ENCODE results near the gene AHDC1. TPM values are rescaled to one million over a fixed set of nuclear protein-coding genes. Genes with fewer than 3 reads are reported as not detected.

The AHDC1 gene
- total and polyA plus RNA-seq, 2 of the 13 experiments (the other 11 are each of a cell fraction or from before 2014, with no cell fraction given), result 1.0 to 2.7 TPM

- peak; percentile 91 for TF ChIP-seq ZMYM3 (CRISPR knock-in tag; IDR thresholded peaks at IDR 0.05)
- TF ChIP-seq ZSCAN25 (CRISPR knock-in tag; IDR thresholded peaks at IDR 0.05), result peak; percentile 39; the same call in 1 of the 2 replicates
- TF ChIP-seq DRAP1 (CRISPR knock-in tag; IDR thresholded peaks at IDR 0.05), result 0 out of 2 replicates have a peak, but pooled peaks have one; percentile 15
- 0 out of 2 replicates have a peak, but pooled peaks have one; percentile 36 for TF ChIP-seq MXD3 (CRISPR knock-in tag; IDR thresholded peaks at IDR 0.05)
- TF ChIP-seq ZNF274 (CRISPR knock-in tag; IDR thresholded peaks at IDR 0.05), result peak; percentile 56
- TF ChIP-seq NRL (CRISPR knock-in tag; IDR thresholded peaks at IDR 0.05; ENCODE audit: borderline replicate concordance), result 0 out of 2 replicates have a peak, but pooled peaks have one; percentile 46
- 0 out of 2 replicates have a peak, but pooled peaks have one; percentile 36 for TF ChIP-seq BRD4 (CRISPR knock-in tag; IDR thresholded peaks at IDR 0.05)
- no peak for TF ChIP-seq FOXC1 (CRISPR knock-in tag; IDR thresholded peaks at IDR 0.05; ENCODE audit: borderline replicate concordance)
- TF ChIP-seq PHF8 (CRISPR knock-in tag; IDR thresholded peaks at IDR 0.05), result 0 out of 2 replicates have a peak, but pooled peaks have one; percentile 46
- TF ChIP-seq NCOA1 (CRISPR knock-in tag; IDR thresholded peaks at IDR 0.05), result peak; percentile 52; the same call in 1 of the 2 replicates
- TF ChIP-seq MYC (CRISPR knock-in tag; IDR thresholded peaks at IDR 0.05; ENCODE audit: borderline replicate concordance), result 0 out of 2 replicates have a peak, but pooled peaks have one; percentile 12
- TF ChIP-seq ZNF792 (CRISPR knock-in tag; IDR thresholded peaks at IDR 0.05), result 0 out of 2 replicates have a peak, but pooled peaks have one; percentile 4
- TF ChIP-seq GTF2F1 (IDR thresholded peaks at IDR 0.05; ENCODE audit: low read length), result no peak
- no peak for TF ChIP-seq ZNF546 (CRISPR knock-in tag; conservative IDR thresholded peaks at IDR 0.05)
- TF ChIP-seq HDAC1 (CRISPR knock-in tag; IDR thresholded peaks at IDR 0.05), result peak; percentile 69; the same call in 1 of the 2 replicates
- no peak for TF ChIP-seq FOXA1 (IDR thresholded peaks at IDR 0.05)
- TF ChIP-seq FOXA1 (CRISPR knock-in tag; IDR thresholded peaks at IDR 0.05), result no peak
- TF ChIP-seq ADNP (CRISPR knock-in tag; IDR thresholded peaks at IDR 0.05), result peak; percentile 76; the same call in 1 of the 2 replicates
Observed at GRCh38 chr1:27521336-27521831, 82.6 kb downstream of the AHDC1 start (continued).

All from HepG2 (cell line).